Right atrium auricular region (tissue), 2 donors: Measurements from ENCODE around the gene GAGE12J. TPM values are rescaled to one million over a fixed set of nuclear protein-coding genes. Genes with fewer than 3 reads are reported as not detected.
"Not testable (repeated sequence)": the region's sequence is repeated elsewhere in the genome, so short reads cannot be mapped to it uniquely, and the experiment has no call there.

Experiments used
- DNase-seq: peaks from one replicate; pipeline ENCODE4 v3.0.0-alpha.2; 2019; ENCODE audit warnings: low spot score
- H3K27ac ChIP-seq, 2 donors: fragments of 200-600 bp; sonication (generic); 1 replicate in 1 of 2; 2 replicates in 1 of 2; pipeline ENCODE4 v1.5.1; 2016 to 2019
- H3K27me3 ChIP-seq, 2 donors: fragments of 200-600 bp; sonication (generic); one replicate each; pipeline versions ENCODE4 v1.5.1 to v1.6.0; 2017 to 2019
- H3K36me3 ChIP-seq: fragments of 200-600 bp; sonication (generic); one replicate; pipeline ENCODE4 v1.5.1; 2016
- H3K4me1 ChIP-seq, 2 donors: fragments of 200-600 bp; sonication (generic); one replicate each; pipeline versions ENCODE4 v1.5.1 to v1.6.0; 2017 to 2019
- H3K4me3 ChIP-seq, 2 donors: fragments of 200-600 bp; sonication (generic); 1 replicate in 1 of 2; 2 replicates in 1 of 2; pipeline ENCODE4 v1.5.1; 2017 to 2019; ENCODE audit warnings: mild to moderate bottlenecking in 1 of 2, moderate library complexity in 1 of 2
- H3K9me3 ChIP-seq, 2 donors: fragments of 200-600 bp; sonication (generic); one replicate each; pipeline ENCODE4 v1.5.1; 2019
- total RNA-seq, 2 donors: library from RNA; depleted of rRNA; stranded (reverse); fragments of >200 nt; gene quantifications; one replicate each; pipeline ENCODE4 v1.1.0, GENCODE V29; 2016

Gene GAGE12J
- total RNA-seq, 2 donors from 2014 or later, result not detected

DNA sequence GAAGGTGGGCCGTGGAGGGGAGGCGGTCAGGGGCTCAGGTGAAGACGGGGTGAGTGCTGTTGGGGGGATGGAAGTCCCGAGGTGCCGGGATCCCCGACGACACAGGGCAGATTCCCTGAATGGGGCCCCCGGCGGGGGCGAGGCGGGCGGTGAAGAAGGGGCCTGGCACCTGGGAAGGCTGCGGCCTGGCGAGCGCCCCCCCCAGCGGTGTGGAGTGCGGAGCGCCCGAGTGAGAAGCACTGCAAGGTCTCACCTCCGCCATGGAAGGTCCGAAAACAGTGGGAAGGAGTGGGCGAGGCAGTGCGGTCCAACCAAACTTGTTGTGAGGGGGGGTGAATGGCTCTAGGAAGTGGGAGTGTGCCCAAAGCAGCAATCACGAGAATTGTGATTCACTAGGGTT lies 19.6 kb downstream of the GAGE12J start:
- H3K36me3 ChIP-seq, H3K9me3 ChIP-seq, H3K4me1 ChIP-seq, H3K4me3 ChIP-seq, H3K27ac ChIP-seq, H3K27me3 ChIP-seq: not testable (repeated sequence)
- DNase-seq, result peak; percentile 69

- not testable (repeated sequence) for H3K9me3 ChIP-seq, H3K36me3 ChIP-seq, H3K27me3 ChIP-seq, H3K4me3 ChIP-seq, H3K4me1 ChIP-seq, H3K27ac ChIP-seq
- peak; percentile 56 for DNase-seq
These were observed 22.8 kb downstream of the GAGE12J start for GRCh38 chrX:49344496-49345175.

DNA sequence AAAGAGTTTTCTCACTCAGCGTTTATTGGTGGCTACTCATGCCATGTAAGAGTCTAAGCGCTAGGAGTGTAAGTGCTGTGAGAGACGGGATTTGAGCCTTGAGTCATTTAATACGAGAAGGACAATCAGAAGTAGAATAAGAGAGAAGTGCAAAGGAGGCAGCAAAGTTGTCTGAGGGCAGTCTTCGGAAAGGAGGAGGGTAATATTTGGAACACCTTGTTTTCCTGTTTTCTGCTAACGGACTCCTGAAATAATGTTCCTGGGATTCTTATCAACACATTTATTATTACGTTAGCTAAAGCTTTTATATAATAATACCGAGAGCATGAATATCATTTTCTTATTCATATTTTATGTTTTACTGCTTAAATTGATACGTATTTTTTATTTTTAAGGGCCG lies 23.6 kb downstream of the GAGE12J start:
- not testable (repeated sequence) for H3K4me3 ChIP-seq, H3K36me3 ChIP-seq, H3K27ac ChIP-seq, H3K4me1 ChIP-seq, H3K9me3 ChIP-seq, H3K27me3 ChIP-seq
- DNase-seq, result peak; percentile 57

DNA sequence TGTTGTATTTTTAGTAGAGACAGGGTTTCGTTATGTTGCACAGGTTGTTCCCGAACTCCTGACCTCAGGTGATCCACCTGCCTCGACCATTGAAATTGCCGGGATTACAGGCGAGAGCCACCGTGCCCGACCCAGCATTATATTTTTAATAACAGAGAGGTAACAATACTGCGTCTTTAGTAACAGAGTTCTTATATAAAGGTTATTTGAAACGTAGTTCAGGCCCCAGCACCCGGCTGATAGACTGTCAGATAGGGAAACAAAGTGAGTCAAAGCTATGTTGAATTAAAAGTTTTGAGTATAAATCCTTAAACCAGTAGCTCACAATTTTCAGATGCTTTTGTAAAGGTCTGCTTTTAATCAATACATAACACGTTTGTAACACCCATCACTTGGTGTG lies 24.3 kb downstream of the GAGE12J start:
- H3K9me3 ChIP-seq, H3K27ac ChIP-seq, H3K27me3 ChIP-seq, H3K36me3 ChIP-seq, H3K4me1 ChIP-seq, H3K4me3 ChIP-seq: not testable (repeated sequence)
- DNase-seq, result peak; percentile 80

Other genes starting within 250 kb of the GAGE12J start
- 10 to 100 TPM; 11.5 to 29.7 TPM for gene PRAF2, start 248.0 kb upstream of the GAGE12J start, total RNA-seq
- gene WDR45, start 242.2 kb upstream of the GAGE12J start, total RNA-seq, result 100 to 1,000 TPM in 1 of 2 donors, 10 to 100 TPM in 1; 78.3 to 117 TPM
- 10 to 100 TPM; 17.7 to 26.1 TPM for gene GPKOW, start 198.3 kb upstream of the GAGE12J start, total RNA-seq
- 10 to 100 TPM; 18.9 to 23.4 TPM for gene MAGIX, start 159.3 kb upstream of the GAGE12J start, total RNA-seq
- 10 to 100 TPM; 47.8 to 64.8 TPM for gene PLP2, start 150.1 kb upstream of the GAGE12J start, total RNA-seq
- gene PRICKLE3, start 135.7 kb upstream of the GAGE12J start, total RNA-seq, result 10 to 100 TPM in 1 of 2 donors, 1 to 10 TPM in 1; 7.2 to 12.7 TPM
- gene SYP, start 121.8 kb upstream of the GAGE12J start, total RNA-seq, result 1 to 10 TPM; 2.8 to 3.5 TPM
- gene CACNA1F, start 88.7 kb upstream of the GAGE12J start, total RNA-seq, result under 1 TPM; 0.08 to 0.11 TPM
- gene CCDC22, start 86.6 kb upstream of the GAGE12J start, total RNA-seq, result 10 to 100 TPM in 1 of 2 donors, 1 to 10 TPM in 1; 9.5 to 14.4 TPM
- not detected for gene FOXP3, start 57.3 kb upstream of the GAGE12J start, total RNA-seq
- gene PPP1R3F, start 52.2 kb upstream of the GAGE12J start, total RNA-seq, result 10 to 100 TPM; 24.2 to 29.6 TPM
- not detected for gene GAGE10, start 18.4 kb upstream of the GAGE12J start, total RNA-seq
- not detected for gene GAGE13, start 9.5 kb downstream of the GAGE12J start, total RNA-seq
- gene GAGE12C, start 210.1 kb downstream of the GAGE12J start, total RNA-seq, result not detected
- gene GAGE12D, start 219.7 kb downstream of the GAGE12J start, total RNA-seq, result not detected
- not detected for gene GAGE12E, start 229.3 kb downstream of the GAGE12J start, total RNA-seq
- gene GAGE12F, start 238.8 kb downstream of the GAGE12J start, total RNA-seq, result not detected
- gene GAGE12G, start 248.4 kb downstream of the GAGE12J start, total RNA-seq, result not detected